Activated T-cell treated with anti-CD3 and anti-CD28 coated beads for 48 hours (primary cell): ENCODE measurements around the gene KIF5A.
A peak's percentile ranks its signal among the peaks of the same experiment; 100 is the strongest.
"Not testable (repeated sequence)": the region's sequence is repeated elsewhere in the genome, so short reads cannot be mapped to it uniquely, and the experiment has no call there.

Experiments used
- DNase-seq: peaks from one replicate; pipeline ENCODE4 v3.0.0-alpha.2; 2020; ENCODE audit warnings: low read depth

The KIF5A gene

GRCh38 chr12:57549909-57550640 lies at the start of gene KIF5A:
KIF5A (plus strand) TSS chr12:57550044; CDS start chr12:57550272, 228 bp downstream.
- DNase-seq = peak; percentile 64

- DNase-seq = no peak
Observed at GRCh38 chr12:57500213-57500612, 49.6 kb upstream of the KIF5A start.

GRCh38 chr12:57502311-57502969 lies 47.4 kb upstream of the KIF5A start:
- DNase-seq = not testable (repeated sequence)

- DNase-seq = not testable (repeated sequence)
Observed at GRCh38 chr12:57506541-57506940, 43.3 kb upstream of the KIF5A start.

GRCh38 chr12:57507796-57508195 lies 42.0 kb upstream of the KIF5A start:
- DNase-seq = not testable (repeated sequence)

- DNase-seq = no peak
Observed at GRCh38 chr12:57511161-57511560, 38.7 kb upstream of the KIF5A start.

GRCh38 chr12:57511588-57512325 lies 38.1 kb upstream of the KIF5A start:
- no peak for DNase-seq

GRCh38 chr12:57512665-57513064 lies 37.2 kb upstream of the KIF5A start:
- no peak for DNase-seq

GRCh38 chr12:57513266-57513665 lies 36.6 kb upstream of the KIF5A start:
- DNase-seq = no peak

- DNase-seq = not testable (repeated sequence)
Observed at GRCh38 chr12:57513677-57514076, 36.2 kb upstream of the KIF5A start.

GRCh38 chr12:57514246-57514645 lies 35.6 kb upstream of the KIF5A start:
- DNase-seq = not testable (repeated sequence)

- DNase-seq = no peak
Observed at GRCh38 chr12:57514720-57515407, 35.0 kb upstream of the KIF5A start.

GRCh38 chr12:57515408-57515933 lies 34.4 kb upstream of the KIF5A start:
- no peak for DNase-seq

- DNase-seq = no peak
Observed at GRCh38 chr12:57515934-57516541, 33.8 kb upstream of the KIF5A start.

- no peak for DNase-seq
Observed at GRCh38 chr12:57516617-57517153, 33.2 kb upstream of the KIF5A start.

- DNase-seq = no peak
Observed at GRCh38 chr12:57517187-57517586, 32.7 kb upstream of the KIF5A start.

GRCh38 chr12:57517718-57518117 lies 32.1 kb upstream of the KIF5A start:
- DNase-seq = not testable (repeated sequence)

GRCh38 chr12:57518176-57518919 lies 31.5 kb upstream of the KIF5A start:
- no peak for DNase-seq

GRCh38 chr12:57518920-57519795 lies 30.7 kb upstream of the KIF5A start:
- no peak for DNase-seq

GRCh38 chr12:57519796-57520052 lies 30.1 kb upstream of the KIF5A start:
- DNase-seq = no peak
